OCI-LY1 (cell line): ENCODE data around the gene BIN2.

Experiments
- H2AFZ ChIP-seq: fragments of 200-600 bp; sonication (generic), shearing (Covaris generic); 2 replicates; pipeline ENCODE4 v1.6.0; 2014; ENCODE audit warnings: antibody characterized with exemption, mild to moderate bottlenecking, low read length
- H3F3A ChIP-seq: fragments of 200-600 bp; sonication (generic), shearing (Covaris generic); 2 replicates; pipeline ENCODE4 v1.6.0; 2014; ENCODE audit warnings: mild to moderate bottlenecking, antibody characterized with exemption, low read length, moderate library complexity; ENCODE audit not compliant: insufficient read depth
- H3K27ac ChIP-seq: fragments of 200-600 bp; sonication (generic); 2 replicates; pipeline ENCODE4 v1.5.1; 2014; ENCODE audit warnings: low read length, mixed run types, mild to moderate bottlenecking, low read depth; ENCODE audit not compliant: poor library complexity, severe bottlenecking
- H3K27me3 ChIP-seq: fragments of 200-600 bp; sonication (generic); 2 replicates; pipeline ENCODE4 v1.6.0; 2014; ENCODE audit warnings: antibody characterized with exemption, mild to moderate bottlenecking, low read length, moderate library complexity; ENCODE audit not compliant: insufficient read depth
- H3K36me3 ChIP-seq: fragments of 200-600 bp; sonication (generic); 2 replicates; pipeline ENCODE4 v1.6.1; 2014; ENCODE audit warnings: mild to moderate bottlenecking, antibody characterized with exemption, low read length, moderate library complexity, mixed read lengths; ENCODE audit not compliant: insufficient read depth
- H3K4me1 ChIP-seq: fragments of 200-600 bp; sonication (generic); 2 replicates; pipeline ENCODE4 v1.5.1; 2014; ENCODE audit warnings: mild to moderate bottlenecking, low read length, moderate library complexity; ENCODE audit not compliant: insufficient read depth, severe bottlenecking
- H3K4me2 ChIP-seq: fragments of 200-600 bp; sonication (generic), shearing (Covaris generic); 2 replicates; pipeline ENCODE4 v1.6.1; 2014; ENCODE audit warnings: low read length
- H3K4me3 ChIP-seq: fragments of 200-600 bp; sonication (generic); 2 replicates; pipeline ENCODE4 v1.5.1; 2014; ENCODE audit warnings: low read length, low read depth, mild to moderate bottlenecking, mixed read lengths; ENCODE audit not compliant: poor library complexity, severe bottlenecking
- H3K79me2 ChIP-seq: fragments of 200-600 bp; shearing (Covaris generic); 2 replicates; pipeline ENCODE4 v1.6.1; 2016; ENCODE audit warnings: mixed run types, low read length, mixed read lengths; ENCODE audit not compliant: insufficient read depth
- H3K9ac ChIP-seq: fragments of 200-600 bp; sonication (generic), shearing (Covaris generic); 2 replicates; pipeline ENCODE4 v1.6.1; 2014; ENCODE audit warnings: mild to moderate bottlenecking, low read length, mixed read lengths
- H3K9me2 ChIP-seq: fragments of 200-600 bp; sonication (generic), shearing (Covaris generic); 2 replicates; pipeline ENCODE4 v1.6.1; 2014; ENCODE audit warnings: low read depth, mild to moderate bottlenecking, low read length, mixed read lengths
- H3K9me3 ChIP-seq: fragments of 200-600 bp; shearing (Covaris generic); 2 replicates; pipeline ENCODE4 v1.6.1; 2014; ENCODE audit warnings: low read length, mixed read lengths
- H4K20me1 ChIP-seq: fragments of 200-600 bp; sonication (generic), shearing (Covaris generic); 2 replicates; pipeline ENCODE4 v1.6.0; 2016; ENCODE audit warnings: mild to moderate bottlenecking, low read length; ENCODE audit not compliant: insufficient read depth
- CTCF ChIP-seq: fragments of 200-600 bp; sonication (generic), shearing (Covaris generic); IDR thresholded peaks from 2 replicates; pipeline ENCODE4 v1.5.1; 2017; ENCODE audit warnings: mild to moderate bottlenecking, antibody characterized with exemption, low read length, moderate library complexity, mixed read lengths
- EZH2 ChIP-seq: fragments of 200-600 bp; sonication (generic), shearing (Covaris generic); IDR thresholded peaks from 2 replicates; pipeline ENCODE4 v1.8.0; 2017; ENCODE audit warnings: borderline replicate concordance, mixed run types, mild to moderate bottlenecking, antibody characterized with exemption, low read length, moderate library complexity, mixed read lengths

Gene BIN2

GRCh38 chr12:51323966-51324895 lies at the start of gene BIN2:
Gene BIN2 (minus strand): TSS chr12:51324174. CDS start chr12:51324102, 72 bp downstream.
- Histone ChIP-seq H3K4me3 (peak within 1 kb of the TSS; percentile 31), H3F3A (no peaks in the 10 kb centered on the region), H3K4me2 (peak within 1 kb of the TSS; percentile 53), H3K9me3 (no peaks in the 10 kb centered on the region), H3K36me3 (no peaks in the 10 kb centered on the region), H3K9me2 (no peaks in the 10 kb centered on the region), H2AFZ (no peak within 1 kb of the TSS), H4K20me1 (no peaks in the 10 kb centered on the region), H3K27me3 (peaks cover 3% of the 10 kb centered on the region; the same call in 1 of the 2 replicates), H3K79me2 (no peaks in the 10 kb centered on the region), H3K27ac (no peak within 1 kb of the TSS), H3K4me1 (peaks cover 16% of the 10 kb centered on the region), H3K9ac (no peak within 1 kb of the TSS)
- TF ChIP-seq CTCF = no peak
- no peak for TF ChIP-seq EZH2

GRCh38 chr12:51373187-51373586 lies 49.2 kb upstream of the BIN2 start:
- Histone ChIP-seq H3K9me3 (no peaks in the 10 kb centered on the region), H3K9ac (no peak overlapping the region), H3K27me3 (0 out of 2 replicates have a peak, but pooled peaks cover 3% of the 10 kb centered on the region), H3K4me1 (peaks cover 9% of the 10 kb centered on the region), H4K20me1 (no peaks in the 10 kb centered on the region), H3K36me3 (no peaks in the 10 kb centered on the region), H3K79me2 (no peaks in the 10 kb centered on the region), H3K27ac (no peak overlapping the region), H3F3A (no peaks in the 10 kb centered on the region), H3K4me3 (no peak overlapping the region), H2AFZ (no peak overlapping the region), H3K4me2 (no peak overlapping the region), H3K9me2 (no peaks in the 10 kb centered on the region)
- TF ChIP-seq EZH2 (no peak), CTCF (no peak)

GRCh38 chr12:51372021-51372420 lies 48.0 kb upstream of the BIN2 start:
- Histone ChIP-seq H3K9me2 (no peaks in the 10 kb centered on the region), H3K9me3 (no peaks in the 10 kb centered on the region), H2AFZ (no peak overlapping the region), H4K20me1 (no peaks in the 10 kb centered on the region), H3F3A (no peaks in the 10 kb centered on the region), H3K9ac (no peak overlapping the region), H3K79me2 (no peaks in the 10 kb centered on the region), H3K4me3 (no peak overlapping the region), H3K4me1 (peaks cover 9% of the 10 kb centered on the region), H3K27me3 (0 out of 2 replicates have a peak, but pooled peaks cover 3% of the 10 kb centered on the region), H3K36me3 (no peaks in the 10 kb centered on the region), H3K4me2 (no peak overlapping the region), H3K27ac (no peak overlapping the region)
- TF ChIP-seq EZH2 (no peak), CTCF (peak; percentile 36; the same call in 1 of the 2 replicates)
